ENCODE results near the gene PYY. TPM values are rescaled to one million over a fixed set of nuclear protein-coding genes. Genes with fewer than 3 reads are reported as not detected.
"Not testable (repeated sequence)": the region's sequence is repeated elsewhere in the genome, so short reads cannot be mapped to it uniquely, and the experiment has no call there.

Gene PYY
- polyA plus RNA-seq, 1 donor = 36.2 TPM

GRCh38 chr17:43949781-43950180, 4.0 kb downstream of the PYY start:
- no peak overlapping the region for H3K27ac ChIP-seq (ENCODE audit: low read length)
- no peak for DNase-seq
- no peaks in the 10 kb centered on the region for H3K36me3 ChIP-seq (ENCODE audit: control insufficient read depth, insufficient read depth, low read length)
- WGBS (ENCODE audit: insufficient coverage, low lambda C conversion rate) = no CpG with 5 or more reads among the region's 4 CpGs
- peaks cover 54% of the 10 kb centered on the region for H3K27me3 ChIP-seq (ENCODE audit: control insufficient read depth, insufficient read depth, low read length)
- no peak overlapping the region for H3K4me3 ChIP-seq (ENCODE audit: low read length)
- peaks cover 9% of the 10 kb centered on the region for H3K9me3 ChIP-seq (ENCODE audit: control insufficient read depth, low read depth, low read length)
- H3K4me1 ChIP-seq (ENCODE audit: control insufficient read depth, insufficient read depth, low read length) = peaks cover 10% of the 10 kb centered on the region

- Histone ChIP-seq H3K4me1 (ENCODE audit: control insufficient read depth, insufficient read depth, low read length) (no peaks in the 10 kb centered on the region), H3K27me3 (ENCODE audit: control insufficient read depth, insufficient read depth, low read length) (peaks cover 24% of the 10 kb centered on the region), H3K9me3 (ENCODE audit: control insufficient read depth, low read depth, low read length) (no peaks in the 10 kb centered on the region), H3K27ac (ENCODE audit: low read length) (no peak overlapping the region), H3K36me3 (ENCODE audit: control insufficient read depth, insufficient read depth, low read length) (no peaks in the 10 kb centered on the region), H3K4me3 (ENCODE audit: low read length) (no peak overlapping the region)
- DNase-seq = no peak
- no CpG with 5 or more reads among the region's 4 CpGs for WGBS (ENCODE audit: insufficient coverage, low lambda C conversion rate)
These were observed 7.0 kb downstream of the PYY start for GRCh38 chr17:43946781-43947180.

GRCh38 chr17:43945074-43945829, 8.5 kb downstream of the PYY start:
- H3K27me3 ChIP-seq (ENCODE audit: control insufficient read depth, insufficient read depth, low read length) = peaks cover 10% of the 10 kb centered on the region
- no peaks in the 10 kb centered on the region for H3K9me3 ChIP-seq (ENCODE audit: control insufficient read depth, low read depth, low read length)
- no peak overlapping the region for H3K27ac ChIP-seq (ENCODE audit: low read length)
- 100% methylated on average over 2 of the region's 12 CpGs for WGBS (ENCODE audit: insufficient coverage, low lambda C conversion rate)
- DNase-seq = no peak
- no peaks in the 10 kb centered on the region for H3K36me3 ChIP-seq (ENCODE audit: control insufficient read depth, insufficient read depth, low read length)
- H3K4me1 ChIP-seq (ENCODE audit: control insufficient read depth, insufficient read depth, low read length) = no peaks in the 10 kb centered on the region
- no peak overlapping the region for H3K4me3 ChIP-seq (ENCODE audit: low read length)

GRCh38 chr17:43942051-43942685, 11.6 kb downstream of the PYY start, which contains the start of gene PPY:
Gene PPY, minus strand, starts transcription at chr17:43942476. Its CDS starts 822 bp downstream, at chr17:43941654.
- Histone ChIP-seq H3K27ac (ENCODE audit: low read length) (no peak within 1 kb of the TSS), H3K9me3 (ENCODE audit: control insufficient read depth, low read depth, low read length) (peaks cover 7% of the 10 kb centered on the region), H3K4me1 (ENCODE audit: control insufficient read depth, insufficient read depth, low read length) (no peaks in the 10 kb centered on the region), H3K4me3 (ENCODE audit: low read length) (no peak within 1 kb of the TSS), H3K36me3 (ENCODE audit: control insufficient read depth, insufficient read depth, low read length) (no peaks in the 10 kb centered on the region), H3K27me3 (ENCODE audit: control insufficient read depth, insufficient read depth, low read length) (peaks cover 13% of the 10 kb centered on the region)
- no peak for DNase-seq
- WGBS (ENCODE audit: insufficient coverage, low lambda C conversion rate) = no CpG with 5 or more reads among the region's 17 CpGs

GRCh38 chr17:43940630-43941029, 13.1 kb downstream of the PYY start:
- Histone ChIP-seq H3K36me3 (ENCODE audit: control insufficient read depth, insufficient read depth, low read length) (no peaks in the 10 kb centered on the region), H3K4me1 (ENCODE audit: control insufficient read depth, insufficient read depth, low read length) (no peaks in the 10 kb centered on the region), H3K9me3 (ENCODE audit: control insufficient read depth, low read depth, low read length) (peaks cover 7% of the 10 kb centered on the region), H3K27me3 (ENCODE audit: control insufficient read depth, insufficient read depth, low read length) (peaks cover 13% of the 10 kb centered on the region), H3K4me3 (ENCODE audit: low read length) (no peak overlapping the region), H3K27ac (ENCODE audit: low read length) (no peak overlapping the region)
- WGBS (ENCODE audit: insufficient coverage, low lambda C conversion rate) = no CpG with 5 or more reads among the region's 7 CpGs
- no peak for DNase-seq

- Histone ChIP-seq H3K27me3 (ENCODE audit: control insufficient read depth, insufficient read depth, low read length) (peaks cover 13% of the 10 kb centered on the region), H3K36me3 (ENCODE audit: control insufficient read depth, insufficient read depth, low read length) (no peaks in the 10 kb centered on the region), H3K4me3 (ENCODE audit: low read length) (no peak overlapping the region), H3K9me3 (ENCODE audit: control insufficient read depth, low read depth, low read length) (peaks cover 7% of the 10 kb centered on the region), H3K4me1 (ENCODE audit: control insufficient read depth, insufficient read depth, low read length) (no peaks in the 10 kb centered on the region), H3K27ac (ENCODE audit: low read length) (no peak overlapping the region)
- no CpG with 5 or more reads among the region's 5 CpGs for WGBS (ENCODE audit: insufficient coverage, low lambda C conversion rate)
- DNase-seq = no peak
These were observed 13.9 kb downstream of the PYY start for GRCh38 chr17:43939886-43940285.

- WGBS (ENCODE audit: insufficient coverage, low lambda C conversion rate) = no CpG with 5 or more reads among the region's 3 CpGs
- DNase-seq; H3K4me1 ChIP-seq (ENCODE audit: control insufficient read depth, insufficient read depth, low read length); H3K36me3 ChIP-seq (ENCODE audit: control insufficient read depth, insufficient read depth, low read length); H3K4me3 ChIP-seq (ENCODE audit: low read length); H3K9me3 ChIP-seq (ENCODE audit: control insufficient read depth, low read depth, low read length); H3K27ac ChIP-seq (ENCODE audit: low read length): not testable (repeated sequence)
- peaks cover 13% of the 10 kb centered on the region for H3K27me3 ChIP-seq (ENCODE audit: control insufficient read depth, insufficient read depth, low read length)
These were observed 14.3 kb downstream of the PYY start for GRCh38 chr17:43939452-43939851.

GRCh38 chr17:43938838-43939182, 14.9 kb downstream of the PYY start:
- Histone ChIP-seq H3K4me1 (ENCODE audit: control insufficient read depth, insufficient read depth, low read length) (no peaks in the 10 kb centered on the region), H3K36me3 (ENCODE audit: control insufficient read depth, insufficient read depth, low read length) (no peaks in the 10 kb centered on the region), H3K27me3 (ENCODE audit: control insufficient read depth, insufficient read depth, low read length) (peaks cover 13% of the 10 kb centered on the region), H3K4me3 (ENCODE audit: low read length) (no peak overlapping the region), H3K27ac (ENCODE audit: low read length) (no peak overlapping the region), H3K9me3 (ENCODE audit: control insufficient read depth, low read depth, low read length) (peaks cover 7% of the 10 kb centered on the region)
- no peak for DNase-seq
- WGBS (ENCODE audit: insufficient coverage, low lambda C conversion rate) = no CpG with 5 or more reads among the region's 6 CpGs

- peaks cover 13% of the 10 kb centered on the region for H3K27me3 ChIP-seq (ENCODE audit: control insufficient read depth, insufficient read depth, low read length)
- no peak overlapping the region for H3K27ac ChIP-seq (ENCODE audit: low read length)
- WGBS (ENCODE audit: insufficient coverage, low lambda C conversion rate) = 92% methylated on average over 2 of the region's 3 CpGs
- H3K4me3 ChIP-seq (ENCODE audit: low read length) = no peak overlapping the region
- no peak for DNase-seq
- no peaks in the 10 kb centered on the region for H3K36me3 ChIP-seq (ENCODE audit: control insufficient read depth, insufficient read depth, low read length)
- peaks cover 2% of the 10 kb centered on the region for H3K4me1 ChIP-seq (ENCODE audit: control insufficient read depth, insufficient read depth, low read length)
- peaks cover 7% of the 10 kb centered on the region for H3K9me3 ChIP-seq (ENCODE audit: control insufficient read depth, low read depth, low read length)
These were observed 17.3 kb downstream of the PYY start for GRCh38 chr17:43936434-43936833.

GRCh38 chr17:43935926-43936261, 17.8 kb downstream of the PYY start:
- Histone ChIP-seq H3K36me3 (ENCODE audit: control insufficient read depth, insufficient read depth, low read length) (no peaks in the 10 kb centered on the region), H3K27me3 (ENCODE audit: control insufficient read depth, insufficient read depth, low read length) (peaks cover 13% of the 10 kb centered on the region), H3K4me1 (ENCODE audit: control insufficient read depth, insufficient read depth, low read length) (peaks cover 5% of the 10 kb centered on the region), H3K9me3 (ENCODE audit: control insufficient read depth, low read depth, low read length) (peaks cover 7% of the 10 kb centered on the region), H3K4me3 (ENCODE audit: low read length) (no peak overlapping the region), H3K27ac (ENCODE audit: low read length) (no peak overlapping the region)
- WGBS (ENCODE audit: insufficient coverage, low lambda C conversion rate) = no CpG with 5 or more reads among the region's 6 CpGs
- no peak for DNase-seq
